CD14-positive monocyte (primary cell): ENCODE results near the gene DAD1. TPM values are rescaled to one million over a fixed set of nuclear protein-coding genes. Genes with fewer than 3 reads are reported as not detected.

ENCODE experiments used
- DNase-seq, 3 donors: peaks; one replicate each; pipeline ENCODE4 v3.0.0-alpha.2; 2011 to 2022
- H2AFZ ChIP-seq: 2 replicates; pipeline ENCODE4 v1.6.0; 2012; ENCODE audit warnings: mild to moderate bottlenecking, low read depth, low read length, inconsistent platforms; ENCODE audit not compliant: insufficient read depth, poor library complexity, severe bottlenecking
- H3K27ac ChIP-seq, 2 donors: 1 replicate in 1 of 2; 2 replicates in 1 of 2; pipeline ENCODE4 v1.5.1; 2012 to 2013; ENCODE audit warnings: low read length in 2 of 2, control low read depth in 1 of 2, inconsistent platforms in 1 of 2, low read depth in 1 of 2, mild to moderate bottlenecking in 1 of 2
- H3K27me3 ChIP-seq, 2 donors: one replicate each; pipeline versions ENCODE4 v1.6.0 to v1.6.1; 2011 to 2013; ENCODE audit warnings: low read length in 2 of 2; ENCODE audit not compliant: control insufficient read depth in 2 of 2, insufficient read depth in 2 of 2
- H3K36me3 ChIP-seq, 2 donors: replicated peaks in 1 of 2; 1 replicate in 1 of 2; 2 replicates in 1 of 2; pipeline versions ENCODE4 v1.5.1 to v1.6.1; 2012 to 2013; ENCODE audit warnings: low read length in 2 of 2, control low read depth in 1 of 2, inconsistent platforms in 1 of 2, mild to moderate bottlenecking in 1 of 2; ENCODE audit not compliant: insufficient read depth in 2 of 2, control insufficient read depth in 1 of 2
- H3K4me1 ChIP-seq, 2 donors: 1 replicate in 1 of 2; 2 replicates in 1 of 2; pipeline versions ENCODE4 v1.5.1 to v1.6.1; 2012 to 2013; ENCODE audit warnings: low read length in 2 of 2, control low read depth in 1 of 2, inconsistent platforms in 1 of 2, mild to moderate bottlenecking in 1 of 2, moderate library complexity in 1 of 2; ENCODE audit not compliant: insufficient read depth in 2 of 2, control insufficient read depth in 1 of 2
- H3K4me2 ChIP-seq: replicated peaks from 2 replicates; pipeline ENCODE3; 2012; ENCODE audit warnings: low read length, moderate library complexity, mild to moderate bottlenecking; ENCODE audit not compliant: poor library complexity, severe bottlenecking; ENCODE audit errors: extremely low read depth
- H3K4me3 ChIP-seq, 3 experiments: fragments of 200-600 bp in 1 of 3; sonication (generic) in 1 of 3; replicated peaks in 1 of 3; 1 replicate in 2 of 3; 2 replicates in 1 of 3; pipeline ENCODE4 v1.5.1; 2011 to 2013; ENCODE audit warnings: low read length in 3 of 3, mild to moderate bottlenecking in 3 of 3, control low read depth in 2 of 3, low read depth in 2 of 3, inconsistent platforms in 1 of 3, moderate library complexity in 1 of 3
- H3K79me2 ChIP-seq: 2 replicates; pipeline ENCODE4 v1.6.0; 2012; ENCODE audit warnings: mild to moderate bottlenecking, control low read depth, inconsistent platforms, low read length, moderate library complexity; ENCODE audit not compliant: insufficient read depth
- H3K9ac ChIP-seq: 2 replicates; pipeline ENCODE4 v1.6.0; 2017; ENCODE audit warnings: low read length, mild to moderate bottlenecking; ENCODE audit not compliant: insufficient read depth, poor library complexity, severe bottlenecking
- H3K9me3 ChIP-seq, 2 donors: replicated peaks in 1 of 2; 1 replicate in 1 of 2; 2 replicates in 1 of 2; pipeline versions ENCODE4 v1.5.1 to v1.6.1; 2012 to 2013; ENCODE audit warnings: low read length in 2 of 2, control low read depth in 1 of 2; ENCODE audit not compliant: control insufficient read depth in 1 of 2, insufficient read depth in 1 of 2
- H4K20me1 ChIP-seq: 2 replicates; pipeline ENCODE4 v1.6.0; 2012; ENCODE audit warnings: mild to moderate bottlenecking, low read length, control low read depth, moderate library complexity; ENCODE audit not compliant: insufficient read depth
- H3K27ac Mint-ChIP-seq, 7 donors: one replicate each; pipeline ENCODE4 v1.8.0; 2020; ENCODE audit warnings: mild to moderate bottlenecking in 7 of 7, mixed read lengths in 7 of 7, moderate library complexity in 6 of 7, inconsistent platforms in 2 of 7
- H3K27me3 Mint-ChIP-seq, 3 donors: one replicate each; pipeline ENCODE4 v1.8.0; 2021 to 2022; ENCODE audit warnings: low read depth in 3 of 3, mild to moderate bottlenecking in 3 of 3, mixed read lengths in 3 of 3, moderate library complexity in 3 of 3, inconsistent platforms in 1 of 3
- H3K36me3 Mint-ChIP-seq, 2 donors: one replicate each; pipeline ENCODE4 v1.8.0; 2020; ENCODE audit warnings: mixed read lengths in 2 of 2, inconsistent platforms in 1 of 2, mild to moderate bottlenecking in 1 of 2
- H3K4me1 Mint-ChIP-seq: one replicate; pipeline ENCODE4 v1.8.0; 2020; ENCODE audit warnings: mild to moderate bottlenecking, mixed read lengths
- H3K4me3 Mint-ChIP-seq, 2 donors: one replicate each; pipeline ENCODE4 v1.8.0; 2020; ENCODE audit warnings: mild to moderate bottlenecking in 2 of 2, mixed read lengths in 2 of 2, moderate library complexity in 1 of 2
- H3K9me3 Mint-ChIP-seq, 7 donors: one replicate each; pipeline ENCODE4 v1.8.0; 2020 to 2022; ENCODE audit warnings: mixed read lengths in 7 of 7, mild to moderate bottlenecking in 6 of 7, moderate library complexity in 6 of 7, inconsistent platforms in 2 of 7
- WGBS: methylation state at CpG from one replicate; pipeline ENCODE4 v1.1.5; 2013; ENCODE audit warnings: missing lambda C conversion rate; ENCODE audit not compliant: insufficient coverage; 5-methylcytosine and 5-hydroxymethylcytosine counted together
- intact Hi-C, 2 donors: fragments of 100-400 bp; cut with micrococcal nuclease; formaldehyde crosslinking; loops; one replicate each; pipeline versions ENCODE4 v1.15.0 to v1.15.1; 2023
- polyA plus RNA-seq, 3 donors: library from polyadenylated mRNA; depleted of rRNA in 1 of 3; unstranded in 2 of 3; stranded (reverse) in 1 of 3; fragments of 300-500 nt in 2 of 3; fragments of >200 nt in 1 of 3; fragmentation: Illumina TruSeq in 2 of 3; gene quantifications; 1 replicate in 2 of 3; 2 replicates in 1 of 3; pipeline ENCODE4 v1.2.3, GENCODE V29; 2012 to 2021
- TF ChIP-seq, protein P1 (sequence below): fragments of 200-600 bp; IDR thresholded peaks from one replicate; pipeline ENCODE4 v1.8.0; 2022; ENCODE audit warnings: antibody characterized with exemption, mild to moderate bottlenecking

Gene DAD1
- polyA plus RNA-seq, 3 donors = 126 to 444 (median 440) TPM

DNA sequence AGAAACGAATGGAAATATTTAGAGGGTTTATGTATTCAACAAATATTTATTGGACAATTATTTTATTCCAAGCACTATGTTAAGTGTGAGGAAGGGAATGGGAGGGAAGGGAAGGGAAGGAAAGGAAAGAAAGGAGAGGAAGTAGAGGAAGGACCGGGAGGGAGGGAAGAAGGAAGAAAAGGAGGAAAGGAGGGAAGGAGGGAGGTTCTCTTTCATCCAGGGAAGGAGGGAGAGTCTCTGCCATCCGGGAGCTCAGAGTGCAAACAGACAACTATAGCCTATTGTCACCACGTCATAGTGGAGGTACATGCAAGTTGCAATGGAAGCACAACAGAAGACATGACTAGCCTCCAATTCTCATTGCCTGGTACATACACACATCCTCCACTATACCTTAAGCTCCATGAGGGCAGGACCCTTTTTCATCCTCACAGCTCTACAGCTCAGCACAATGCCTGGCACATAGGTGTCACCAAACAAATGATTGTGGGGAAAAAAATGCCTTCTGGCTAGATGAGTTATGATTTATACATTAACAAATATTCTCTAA is 48.1 kb downstream of the DAD1 start:
- Histone ChIP-seq H3K4me2 (no peak overlapping the region), H3K36me3 (no peaks in the 10 kb centered on the region), H3K79me2 (no peaks in the 10 kb centered on the region), H3K4me1 (no peaks in the 10 kb centered on the region), H3K27me3 (no peaks in the 10 kb centered on the region), H3K9me3 (no peaks in the 10 kb centered on the region), H3K27ac (no peak overlapping the region), H4K20me1 (no peaks in the 10 kb centered on the region), H3K9ac (no peak overlapping the region), H3K4me3 (no peak overlapping the region), H2AFZ (no peak overlapping the region)
- Mint-ChIP-seq H3K36me3 (peaks cover 0 to 2% of the 10 kb centered on the region in 2 donors), H3K4me1 (peaks cover 10% of the 10 kb centered on the region), H3K27me3 (peaks cover 0 to 1% (median 1%) of the 10 kb centered on the region in 3 donors), H3K27ac (peak overlapping the region in 2 of 7 donors; percentile 21 to 41), H3K4me3 (no peak overlapping the region), H3K9me3 (no peaks in the 10 kb centered on the region)
- WGBS = 33% methylated on average over 1 of the region's 4 CpGs
- intact Hi-C loops = no loop called here
- TF ChIP-seq, protein P1, sequence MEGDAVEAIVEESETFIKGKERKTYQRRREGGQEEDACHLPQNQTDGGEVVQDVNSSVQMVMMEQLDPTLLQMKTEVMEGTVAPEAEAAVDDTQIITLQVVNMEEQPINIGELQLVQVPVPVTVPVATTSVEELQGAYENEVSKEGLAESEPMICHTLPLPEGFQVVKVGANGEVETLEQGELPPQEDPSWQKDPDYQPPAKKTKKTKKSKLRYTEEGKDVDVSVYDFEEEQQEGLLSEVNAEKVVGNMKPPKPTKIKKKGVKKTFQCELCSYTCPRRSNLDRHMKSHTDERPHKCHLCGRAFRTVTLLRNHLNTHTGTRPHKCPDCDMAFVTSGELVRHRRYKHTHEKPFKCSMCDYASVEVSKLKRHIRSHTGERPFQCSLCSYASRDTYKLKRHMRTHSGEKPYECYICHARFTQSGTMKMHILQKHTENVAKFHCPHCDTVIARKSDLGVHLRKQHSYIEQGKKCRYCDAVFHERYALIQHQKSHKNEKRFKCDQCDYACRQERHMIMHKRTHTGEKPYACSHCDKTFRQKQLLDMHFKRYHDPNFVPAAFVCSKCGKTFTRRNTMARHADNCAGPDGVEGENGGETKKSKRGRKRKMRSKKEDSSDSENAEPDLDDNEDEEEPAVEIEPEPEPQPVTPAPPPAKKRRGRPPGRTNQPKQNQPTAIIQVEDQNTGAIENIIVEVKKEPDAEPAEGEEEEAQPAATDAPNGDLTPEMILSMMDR = no peak
- no peak for DNase-seq

DNA sequence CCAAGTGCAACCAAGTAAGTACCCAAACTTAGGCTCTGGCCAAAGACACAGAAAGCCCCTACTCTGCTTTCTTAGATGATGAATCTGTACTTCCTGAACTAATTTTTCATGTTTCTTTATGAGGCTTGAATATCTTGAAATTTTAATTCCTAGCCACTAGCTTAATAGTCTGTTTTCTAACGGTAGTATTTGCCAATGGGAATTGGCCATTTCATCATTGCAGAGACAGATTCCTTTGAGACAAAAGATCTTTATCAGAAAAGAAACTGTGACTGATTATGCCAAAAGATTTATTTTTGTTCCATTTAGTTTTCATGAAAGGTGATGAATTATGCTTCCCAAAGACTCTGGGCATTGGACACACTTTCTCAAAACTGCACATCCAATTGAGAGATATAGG is 48.7 kb downstream of the DAD1 start:
- Histone ChIP-seq H3K9ac (no peak overlapping the region), H3K79me2 (no peaks in the 10 kb centered on the region), H3K27ac (no peak overlapping the region), H3K9me3 (no peaks in the 10 kb centered on the region), H3K4me2 (no peak overlapping the region), H4K20me1 (no peaks in the 10 kb centered on the region), H3K27me3 (no peaks in the 10 kb centered on the region), H3K4me1 (no peaks in the 10 kb centered on the region), H3K36me3 (no peaks in the 10 kb centered on the region), H3K4me3 (no peak overlapping the region), H2AFZ (no peak overlapping the region)
- Mint-ChIP-seq H3K36me3 (peaks cover 0 to 2% of the 10 kb centered on the region in 2 donors), H3K27ac (no peak overlapping the region), H3K27me3 (peaks cover 0 to 1% (median 1%) of the 10 kb centered on the region in 3 donors), H3K4me1 (peaks cover 10% of the 10 kb centered on the region), H3K9me3 (no peaks in the 10 kb centered on the region), H3K4me3 (no peak overlapping the region)
- intact Hi-C loops = no loop called here
- DNase-seq = no peak
- no CpG with 5 or more reads among the region's 1 CpG for WGBS
- TF ChIP-seq, protein P1 = no peak
